ENCODE measurements around the gene MAGI3. TPM values are rescaled to one million over a fixed set of nuclear protein-coding genes. Genes with fewer than 3 reads are reported as not detected.
"Not testable (repeated sequence)": the region's sequence is repeated elsewhere in the genome, so short reads cannot be mapped to it uniquely, and the experiment has no call there.

The MAGI3 gene
- total RNA-seq, 1 donor from 2014 or later, result 22.3 TPM

- DNase-seq (ENCODE audit: low spot score), result no peak
Observed at GRCh38 chr1:113579256-113580018, 189.1 kb downstream of the MAGI3 start.

DNA sequence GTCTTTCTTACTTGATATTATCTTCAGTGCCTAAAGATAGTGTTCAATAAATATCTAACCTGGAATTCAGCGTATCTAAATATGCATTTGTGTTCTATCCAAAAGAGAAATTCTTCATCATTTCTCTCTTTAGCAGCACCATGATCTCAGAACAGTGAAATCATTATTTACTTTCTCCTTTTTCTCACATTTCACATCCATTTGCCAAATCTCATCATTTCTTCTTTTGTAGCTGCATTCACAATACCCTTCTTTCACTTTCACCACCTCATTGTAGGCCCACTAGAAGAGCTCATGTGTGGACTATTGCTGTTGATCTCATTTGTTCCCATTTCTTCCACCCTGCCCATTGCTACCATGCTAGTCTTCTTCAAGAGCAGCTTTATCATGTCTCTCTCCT is 191.0 kb downstream of the MAGI3 start:
- DNase-seq (ENCODE audit: low spot score), result no peak

DNA sequence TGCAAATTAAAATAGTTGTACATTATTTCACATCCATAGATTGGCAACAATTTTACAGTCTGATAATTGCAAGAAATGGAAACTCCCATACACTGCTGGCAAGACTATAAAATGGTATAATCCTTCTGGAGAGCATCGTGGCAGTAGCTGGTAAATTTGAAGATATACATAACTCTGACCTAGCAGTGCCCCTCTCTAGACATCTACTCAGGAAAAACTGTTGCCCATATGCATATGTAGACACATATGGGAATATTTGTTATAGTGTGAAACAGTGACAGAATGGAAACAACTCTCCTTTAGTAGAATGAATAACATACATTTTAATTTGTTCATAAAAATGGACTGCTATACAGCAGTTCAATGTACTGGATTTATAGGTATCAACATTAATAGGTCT is 191.8 kb downstream of the MAGI3 start:
- DNase-seq (ENCODE audit: low spot score), result no peak

- no peak for DNase-seq (ENCODE audit: low spot score)
Observed at GRCh38 chr1:113587475-113587874, 197.2 kb downstream of the MAGI3 start.

- no peak for DNase-seq (ENCODE audit: low spot score)
Observed at GRCh38 chr1:113592230-113592629, 201.9 kb downstream of the MAGI3 start.

DNA sequence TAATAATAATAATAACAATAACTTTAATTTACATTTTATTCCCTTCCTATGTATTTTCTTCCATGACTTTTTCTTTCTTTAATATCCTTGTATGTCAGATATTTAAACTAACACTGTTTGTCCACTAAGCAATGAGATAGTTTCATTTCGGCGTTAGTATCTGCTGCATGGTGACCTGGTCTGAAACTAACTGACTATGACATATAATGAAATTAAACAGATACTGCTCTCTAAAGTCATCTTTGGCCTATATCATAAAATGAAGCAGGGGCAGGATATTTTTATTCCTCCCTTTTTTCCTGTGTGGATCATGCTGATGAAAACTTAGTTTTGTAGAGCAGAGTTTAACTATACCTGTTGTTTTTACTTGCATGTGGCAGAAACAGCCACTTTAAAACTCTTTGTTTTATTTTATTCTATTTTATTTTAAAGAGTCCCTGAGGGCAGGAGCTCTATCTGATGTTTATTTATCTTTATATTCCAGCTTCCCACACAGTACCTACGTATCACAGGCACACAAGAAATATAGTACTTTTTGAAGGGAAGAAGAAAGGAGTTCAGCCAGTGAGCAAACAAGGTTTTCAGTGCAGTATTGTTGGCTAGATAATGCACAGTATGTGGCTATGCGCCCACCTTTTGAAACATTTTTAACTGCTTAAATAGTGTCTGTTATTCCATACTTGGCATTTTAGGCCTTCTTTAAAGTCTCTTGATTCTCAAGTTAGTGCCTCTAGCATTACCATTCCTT is 203.4 kb downstream of the MAGI3 start:
- no peak for DNase-seq (ENCODE audit: low spot score)

DNA sequence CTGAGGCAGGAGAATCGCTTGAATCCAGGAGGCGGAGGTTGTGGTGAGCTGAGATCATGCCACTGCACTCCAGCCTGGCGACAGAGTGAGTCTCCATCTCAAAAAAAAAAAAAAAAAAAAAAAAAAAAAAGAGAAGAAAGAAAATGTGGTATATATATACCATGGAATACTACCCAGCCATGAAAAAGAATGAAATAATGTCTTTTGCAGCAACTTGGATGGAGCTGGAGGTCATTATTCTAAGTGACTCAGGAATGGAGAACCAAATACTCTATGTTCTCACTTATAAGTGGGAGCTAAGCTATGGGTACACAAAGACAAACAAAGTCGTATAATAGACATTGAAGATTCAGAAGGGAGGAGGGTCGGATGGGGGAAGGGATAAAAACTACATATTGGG is 214.2 kb downstream of the MAGI3 start:
- DNase-seq (ENCODE audit: low spot score), result not testable (repeated sequence)

DNA sequence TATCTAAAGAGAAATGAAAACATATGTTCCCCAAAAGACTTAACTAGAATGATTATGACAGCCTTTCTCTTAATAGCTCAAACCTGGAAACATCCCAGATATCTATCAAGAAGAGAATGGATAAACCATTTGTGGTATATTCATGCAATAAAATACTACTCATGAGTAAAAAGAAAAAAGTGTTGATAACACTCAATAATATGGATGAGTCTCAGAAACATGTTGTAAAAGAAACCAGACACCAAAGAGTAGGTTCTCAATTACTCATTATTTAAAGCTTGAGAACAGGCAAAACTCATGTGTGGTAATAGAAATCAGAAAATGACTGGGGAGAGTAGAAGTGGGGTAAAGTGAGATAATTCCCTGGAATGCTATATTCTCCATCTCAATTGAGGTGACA is 214.8 kb downstream of the MAGI3 start:
- no peak for DNase-seq (ENCODE audit: low spot score)

- DNase-seq (ENCODE audit: low spot score), result no peak
Observed at GRCh38 chr1:113608399-113608798, 218.1 kb downstream of the MAGI3 start.

DNA sequence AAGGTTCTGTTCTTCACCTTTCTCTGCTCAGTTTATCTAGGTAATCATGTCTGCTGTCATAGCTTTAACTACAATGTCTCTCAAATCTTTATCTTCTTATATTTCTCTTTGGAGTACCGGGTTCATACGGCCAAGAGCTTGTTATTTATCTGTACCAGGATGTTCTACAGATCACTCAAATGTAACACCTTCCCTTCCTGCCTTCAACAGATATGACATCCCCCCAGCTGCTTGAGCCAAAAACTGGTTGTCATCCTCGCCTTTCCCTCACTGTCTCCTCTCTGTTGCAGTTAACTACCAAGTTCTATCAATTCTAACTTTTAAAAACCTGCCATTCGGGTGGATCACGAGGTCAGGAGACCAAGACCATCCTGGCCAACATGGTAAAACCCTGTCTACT is 220.1 kb downstream of the MAGI3 start:
- no peak for DNase-seq (ENCODE audit: low spot score)

- DNase-seq (ENCODE audit: low spot score), result no peak
Observed at GRCh38 chr1:113615425-113615824, 225.1 kb downstream of the MAGI3 start.

GRCh38 chr1:113616156-113616555 is 225.8 kb downstream of the MAGI3 start:
- no peak for DNase-seq (ENCODE audit: low spot score)

- DNase-seq (ENCODE audit: low spot score), result no peak
Observed at GRCh38 chr1:113617438-113618141, 227.3 kb downstream of the MAGI3 start.

- no peak for DNase-seq (ENCODE audit: low spot score)
Observed at GRCh38 chr1:113628997-113629396, 238.7 kb downstream of the MAGI3 start.

GRCh38 chr1:113630340-113631327 is 240.3 kb downstream of the MAGI3 start:
- no peak for DNase-seq (ENCODE audit: low spot score)

GRCh38 chr1:113641396-113641795 is 251.1 kb downstream of the MAGI3 start:
- no peak for DNase-seq (ENCODE audit: low spot score)

DNA sequence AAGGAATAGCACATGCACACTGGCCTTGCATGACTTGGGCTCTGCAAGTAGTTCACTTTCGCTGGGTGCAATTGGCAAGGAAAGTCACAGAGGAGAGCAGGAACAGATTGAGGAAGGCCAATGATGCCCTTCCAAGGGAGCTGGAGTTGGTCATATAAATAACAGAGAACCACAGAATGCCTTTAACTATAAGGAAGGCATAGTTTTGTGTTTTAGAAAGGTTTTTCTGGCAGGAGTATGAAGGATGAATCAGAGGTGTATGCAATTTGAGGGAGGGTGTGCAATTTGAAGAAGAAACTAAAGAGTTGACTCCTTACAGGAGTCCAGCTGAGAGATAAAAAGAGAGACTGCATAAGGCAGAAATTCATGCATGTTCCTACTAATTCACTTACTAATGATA is 256.8 kb downstream of the MAGI3 start:
- DNase-seq (ENCODE audit: low spot score), result no peak

DNA sequence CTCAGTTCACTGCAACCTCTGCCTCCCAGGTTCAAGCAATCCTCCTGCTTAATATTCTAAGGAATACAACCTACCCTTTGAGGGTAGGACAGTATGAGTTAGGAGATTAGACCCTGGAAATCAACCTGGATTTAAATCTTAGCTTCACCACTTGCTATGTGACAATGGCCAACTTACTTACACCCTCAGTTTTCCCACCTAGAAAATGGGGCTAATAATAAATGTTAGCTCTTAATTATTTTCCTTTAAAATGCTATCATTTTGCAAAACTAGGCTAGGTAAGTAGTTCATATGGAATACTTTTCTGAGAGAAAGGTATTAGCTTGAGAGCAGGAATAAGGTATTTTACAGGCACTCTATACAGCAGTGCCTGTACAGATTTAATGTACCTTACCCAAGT is 258.2 kb downstream of the MAGI3 start:
- no peak for DNase-seq (ENCODE audit: low spot score)

- no peak for DNase-seq (ENCODE audit: low spot score)
Observed at GRCh38 chr1:113652771-113653170, 262.5 kb downstream of the MAGI3 start.

GRCh38 chr1:113653741-113654140 is 263.4 kb downstream of the MAGI3 start:
- no peak for DNase-seq (ENCODE audit: low spot score)

DNA sequence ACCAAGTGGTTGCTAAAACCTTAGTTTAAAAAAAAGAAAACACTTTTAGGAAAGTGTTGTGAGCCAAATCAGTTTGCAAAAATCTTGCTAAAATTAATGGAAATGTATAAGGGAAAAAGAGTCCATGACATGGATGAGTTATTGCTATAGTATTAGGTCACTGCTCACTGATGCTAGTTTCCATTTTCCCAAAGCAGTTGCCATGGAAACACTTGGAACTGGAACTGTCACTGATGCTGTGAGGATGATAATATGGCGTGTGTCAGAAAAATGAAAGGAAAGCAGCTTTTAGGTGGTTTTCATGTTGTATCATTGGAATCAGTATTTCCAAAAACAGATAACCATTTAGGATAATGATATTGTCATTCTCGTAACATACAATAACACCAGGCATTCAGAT is 264.6 kb downstream of the MAGI3 start:
- no peak for DNase-seq (ENCODE audit: low spot score)

Measured in mucosa of gallbladder (tissue), 1 donor.